ENCODE measurements around the gene FANCM. TPM values are rescaled to one million over a fixed set of nuclear protein-coding genes. Genes with fewer than 3 reads are reported as not detected.

FANCM gene
- total RNA-seq, 1 experiment from 2014 or later = 11.9 TPM

- no peak overlapping the region for H4K5ac ChIP-seq (ENCODE audit: insufficient read length, low read depth, low read length)
- no peak overlapping the region for H3T11ph ChIP-seq (ENCODE audit: low read length)
- H3K36me3 Mint-ChIP-seq (ENCODE audit: insufficient read depth in 1 of 3, low read depth in 3 of 3) = peaks cover 13 to 40% (median 38%) of the 10 kb centered on the region in 3 experiments
- H3K56ac ChIP-seq (ENCODE audit: insufficient read length, low read depth, low read length) = no peak overlapping the region
- no peak overlapping the region for H3K18ac ChIP-seq (ENCODE audit: insufficient read length, low read depth, low read length)
- H3K4ac ChIP-seq (ENCODE audit: low read depth, low read length) = no peak overlapping the region
- no peaks in the 10 kb centered on the region for H3K4me1 ChIP-seq (ENCODE audit: insufficient read depth, low read length)
- no peak overlapping the region for H3K23ac ChIP-seq (ENCODE audit: insufficient read length, low read depth, low read length)
- H4K20me1 ChIP-seq (ENCODE audit: control insufficient read depth, insufficient read depth, insufficient read length) = no peaks in the 10 kb centered on the region
- no peaks in the 10 kb centered on the region for H3K27me3 Mint-ChIP-seq (ENCODE audit: low read depth)
- H3K4me1 Mint-ChIP-seq = peaks cover 4 to 13% of the 10 kb centered on the region in 2 experiments; a peak in 3 of 4 replicates
- no peak overlapping the region for H3K14ac ChIP-seq (ENCODE audit: insufficient read depth, low read length)
- H3K79me2 ChIP-seq (ENCODE audit: insufficient read depth, low read length) = no peaks in the 10 kb centered on the region; the same call in 1 of the 2 replicates
- H3K4me3 Mint-ChIP-seq = no peak overlapping the region
- H2BK120ac ChIP-seq (ENCODE audit: low read depth, low read length, poor library complexity, severe bottlenecking) = no peak overlapping the region
- no peak overlapping the region for H3K9ac ChIP-seq (ENCODE audit: extremely low read depth, insufficient read length, low read length)
- no peaks in the 10 kb centered on the region for H3K9me3 ChIP-seq (ENCODE audit: control insufficient read depth, low read depth, low read length)
- no peak for TF ChIP-seq CTCF (conservative IDR thresholded peaks at IDR 0.05)
- H4K91ac ChIP-seq (ENCODE audit: insufficient read length, low read depth, low read length) = no peak overlapping the region
- H2AFZ ChIP-seq (ENCODE audit: low read length) = no peak overlapping the region
- H3K27ac ChIP-seq (ENCODE audit: insufficient read length, low read depth, low read length) = no peak overlapping the region
- no peak overlapping the region for H4K8ac ChIP-seq (replicated peaks; ENCODE audit: insufficient read length, low read depth, low read length)
- no peak overlapping the region for H2BK15ac ChIP-seq (ENCODE audit: low read depth, low read length)
- H3K79me1 ChIP-seq (ENCODE audit: insufficient read depth, low read depth, low read length, poor library complexity, severe bottlenecking) = no peaks in the 10 kb centered on the region
- no peaks in the 10 kb centered on the region for H3K23me2 ChIP-seq (ENCODE audit: insufficient read length, low read depth, low read length, poor library complexity, severe bottlenecking)
- H2BK5ac ChIP-seq (ENCODE audit: insufficient read length, low read length) = no peak overlapping the region
- no peak overlapping the region for H2BK20ac ChIP-seq (ENCODE audit: low read depth, low read length, poor library complexity, severe bottlenecking)
- no peak overlapping the region for H3K4me2 ChIP-seq (ENCODE audit: insufficient read depth, insufficient read length, low read length)
- H2BK12ac ChIP-seq (ENCODE audit: insufficient read length, low read depth, low read length) = no peak overlapping the region
- H3K27me3 ChIP-seq (ENCODE audit: insufficient read depth, low read length) = no peaks in the 10 kb centered on the region
- no CpG with 5 or more reads among the region's 1 CpG for WGBS (ENCODE audit: extremely low coverage, insufficient read length, low lambda C conversion rate)
- H3K27ac Mint-ChIP-seq = no peak overlapping the region
- no peak for DNase-seq
- H3K9me3 Mint-ChIP-seq = no peaks in the 10 kb centered on the region
- H2AK5ac ChIP-seq (ENCODE audit: insufficient read length, low read length) = no peak overlapping the region
These were observed 6.6 kb upstream of the FANCM start for GRCh38 chr14:45128963-45129629.

Data from H9 (cell line).